Measurements from ENCODE around the gene NAGLU.

GRCh38 chr17:42571435-42572225 is 35.6 kb downstream of the NAGLU start:
- no peak for TF ChIP-seq CTCF (IDR thresholded peaks at IDR 0.05; ENCODE audit: poor library complexity)
- no peak for TF ChIP-seq EZH2 (IDR thresholded peaks at IDR 0.05; ENCODE audit: borderline replicate concordance)
- TF ChIP-seq EZH2phosphoT487 (IDR thresholded peaks at IDR 0.05; ENCODE audit: low read depth, severe bottlenecking, unreplicated experiment), result no peak
